ENCODE results near the gene SLC9A8. TPM values are rescaled to one million over a fixed set of nuclear protein-coding genes. Genes with fewer than 3 reads are reported as not detected.

SLC9A8 gene
- total RNA-seq, 4 donors from 2014 or later, result 4.8 to 8.1 (median 7.0) TPM

GRCh38 chr20:49851991-49852390 is 39.4 kb downstream of the SLC9A8 start:
- TF ChIP-seq CTCF (IDR thresholded peaks at IDR 0.05), result no peak
- TF ChIP-seq POLR2A (IDR thresholded peaks at IDR 0.05), result no peak
- peak in 1 of 2 donors; percentile 38 for DNase-seq (ENCODE audit: low spot score in 2 of 2)
- H3K4me3 ChIP-seq (ENCODE audit: low read depth, poor library complexity, severe bottlenecking), result no peak overlapping the region
- intact Hi-C loops (cut with DNase I; ENCODE audit: low total_unique reads), result no loop called here
- 47 to 61% methylated on average over 7 of the region's 7 CpGs for WGBS, 2 donors

GRCh38 chr20:49852522-49853080 is 40.0 kb downstream of the SLC9A8 start:
- intact Hi-C loops (cut with DNase I; ENCODE audit: low total_unique reads), result no loop called here
- DNase-seq (ENCODE audit: low spot score in 2 of 2), result no peak
- 87 to 89% methylated on average over 8 of the region's 8 CpGs for WGBS, 2 donors
- TF ChIP-seq POLR2A (IDR thresholded peaks at IDR 0.05) (no peak), CTCF (IDR thresholded peaks at IDR 0.05) (no peak)
- no peak overlapping the region for H3K4me3 ChIP-seq (ENCODE audit: low read depth, poor library complexity, severe bottlenecking)

GRCh38 chr20:49853640-49854039 is 41.0 kb downstream of the SLC9A8 start:
- intact Hi-C loops (cut with DNase I; ENCODE audit: low total_unique reads), result no loop called here
- 73 to 79% methylated on average over 5 of the region's 5 CpGs for WGBS, 2 donors
- DNase-seq (ENCODE audit: low spot score in 2 of 2), result no peak
- TF ChIP-seq POLR2A (IDR thresholded peaks at IDR 0.05) (no peak), CTCF (IDR thresholded peaks at IDR 0.05) (no peak)
- H3K4me3 ChIP-seq (ENCODE audit: low read depth, poor library complexity, severe bottlenecking), result no peak overlapping the region

- no peak for DNase-seq (ENCODE audit: low spot score in 2 of 2)
Measured at GRCh38 chr20:49854190-49854875, 41.7 kb downstream of the SLC9A8 start.

GRCh38 chr20:49856904-49857303 is 44.3 kb downstream of the SLC9A8 start:
- TF ChIP-seq CTCF (IDR thresholded peaks at IDR 0.05) (no peak), POLR2A (IDR thresholded peaks at IDR 0.05) (no peak)
- intact Hi-C loops (cut with DNase I; ENCODE audit: low total_unique reads), result no loop called here
- DNase-seq (ENCODE audit: low spot score in 2 of 2), result no peak
- H3K4me3 ChIP-seq (ENCODE audit: low read depth, poor library complexity, severe bottlenecking), result no peak overlapping the region
- 61 to 96% methylated on average over 3 of the region's 3 CpGs for WGBS, 2 donors

More at GRCh38 chr20:49854190-49854875, 41.7 kb downstream of the SLC9A8 start:
- TF ChIP-seq POLR2A (IDR thresholded peaks at IDR 0.05), result no peak
- TF ChIP-seq CTCF (IDR thresholded peaks at IDR 0.05), result no peak
- H3K4me3 ChIP-seq (ENCODE audit: low read depth, poor library complexity, severe bottlenecking), result no peak overlapping the region
- 82 to 83% methylated on average over 10 of the region's 10 CpGs for WGBS, 2 donors
- intact Hi-C loops (cut with DNase I; ENCODE audit: low total_unique reads), result no loop called here
